Mucosa of descending colon (tissue), 3 donors: ENCODE results near the gene ZNF462. TPM values are rescaled to one million over a fixed set of nuclear protein-coding genes. Genes with fewer than 3 reads are reported as not detected.
"Not testable (repeated sequence)": the region's sequence is repeated elsewhere in the genome, so short reads cannot be mapped to it uniquely, and the experiment has no call there.

Source experiments
- ATAC-seq: fragments of 200-7000 bp; cut with Tn5 transposase; one replicate; pipeline ENCODE4 v1.9.1; 2020; ENCODE audit warnings: mild to moderate bottlenecking, moderate library complexity
- DNase-seq, 3 donors: peaks; one replicate each; pipeline ENCODE4 v3.0.0-alpha.2; 2020
- H3K36me3 ChIP-seq: fragments of 200-600 bp; one replicate; pipeline ENCODE4 v1.8.0; 2021; ENCODE audit warnings: low read depth, mild to moderate bottlenecking
- H3K4me1 ChIP-seq: fragments of 200-600 bp; one replicate; pipeline ENCODE4 v1.8.0; 2021; ENCODE audit warnings: low read depth, mild to moderate bottlenecking
- H3K4me3 ChIP-seq: fragments of 200-600 bp; one replicate; pipeline ENCODE4 v1.8.0; 2021; ENCODE audit warnings: mild to moderate bottlenecking
- H3K9me3 ChIP-seq: fragments of 200-600 bp; one replicate; pipeline ENCODE4 v1.8.0; 2021; ENCODE audit warnings: mild to moderate bottlenecking
- CTCF ChIP-seq: fragments of 200-600 bp; IDR thresholded peaks from one replicate; pipeline ENCODE4 v1.8.0; 2022; ENCODE audit warnings: antibody characterized with exemption, mild to moderate bottlenecking
- intact Hi-C, 2 donors: fragments of 100-400 bp; cut with DNase I in 1 of 2; cut with micrococcal nuclease in 1 of 2; formaldehyde crosslinking; loops; one replicate each; pipeline versions ENCODE4 v1.11.0 to v1.11.1; 2022; cut with DNase I, micrococcal nuclease
- total RNA-seq, 3 donors: library from RNA; stranded (reverse); fragmentation: NEBNext Ultra II Directional in 2 of 3; extraction: Animal tissue kit (Norgen Biotek cat#: 25700) in 2 of 3; gene quantifications; one replicate each; pipeline versions ENCODE4 v1.2.1 to v1.2.4, GENCODE V29; 2021 to 2023
- donor health status: DM: no; HTN: no; CAD: no; lungs with moderate emphysema.
- donor health status: DM: no; HTN: no; CAD: no.
- donor health status: DM: no; HTN: yes; CAD: no.

The ZNF462 gene
- total RNA-seq, 3 donors from 2014 or later, result 34.8 to 54.7 (median 48.7) TPM

- ATAC-seq, result no peak
- intact Hi-C loops, result no loop called here
- DNase-seq, result no peak
- Histone ChIP-seq H3K4me3 (no peak overlapping the region), H3K9me3 (no peaks in the 10 kb centered on the region), H3K36me3 (no peaks in the 10 kb centered on the region), H3K4me1 (no peaks in the 10 kb centered on the region)
- no peak for TF ChIP-seq CTCF
Observed at GRCh38 chr9:106835840-106836239, 27.1 kb upstream of the ZNF462 start.

- no peak overlapping the region for H3K4me3 ChIP-seq
- no peaks in the 10 kb centered on the region for H3K36me3 ChIP-seq
- H3K4me1 ChIP-seq, result peaks cover 2% of the 10 kb centered on the region
- TF ChIP-seq CTCF, result no peak
- no peak for DNase-seq
- no peak for ATAC-seq
- intact Hi-C loops, result no loop called here
- H3K9me3 ChIP-seq, result no peaks in the 10 kb centered on the region
Observed at GRCh38 chr9:106843371-106843770, 19.6 kb upstream of the ZNF462 start.

DNA sequence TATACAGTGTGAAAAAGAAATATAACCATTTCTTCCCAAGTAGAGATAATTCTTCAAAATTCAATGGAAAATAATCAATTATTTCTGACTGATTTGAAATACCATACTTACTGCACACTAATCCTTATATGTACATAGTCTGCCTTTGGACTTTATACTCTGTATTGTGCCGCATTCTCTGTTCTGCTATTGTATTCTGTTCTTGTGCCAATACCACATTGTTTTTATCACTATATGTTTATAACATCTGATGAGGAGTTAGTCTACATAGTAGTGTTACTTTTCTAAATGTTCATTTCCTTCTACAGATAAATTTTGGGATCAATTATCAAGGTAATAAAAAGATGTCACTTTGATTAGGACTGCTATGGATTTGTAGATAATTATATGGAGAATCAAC is 16.7 kb upstream of the ZNF462 start:
- ATAC-seq, result peak; percentile 91

GRCh38 chr9:106846857-106847256 is 16.1 kb upstream of the ZNF462 start:
- H3K9me3 ChIP-seq, result no peaks in the 10 kb centered on the region
- peak; percentile 65 for ATAC-seq
- H3K4me1 ChIP-seq, result peaks cover 2% of the 10 kb centered on the region
- no peak overlapping the region for H3K4me3 ChIP-seq
- no peaks in the 10 kb centered on the region for H3K36me3 ChIP-seq
- no peak for TF ChIP-seq CTCF
- no peak for DNase-seq
- intact Hi-C loops, result no loop called here

More for the DNA sequence above, 16.7 kb upstream of the ZNF462 start:
- TF ChIP-seq CTCF, result no peak
- peak in 1 of 3 donors; percentile 15 for DNase-seq
- intact Hi-C loops, result no loop called here
- H3K4me3 ChIP-seq, result no peak overlapping the region
- no peaks in the 10 kb centered on the region for H3K36me3 ChIP-seq
- peaks cover 2% of the 10 kb centered on the region for H3K4me1 ChIP-seq
- H3K9me3 ChIP-seq, result no peaks in the 10 kb centered on the region

DNA sequence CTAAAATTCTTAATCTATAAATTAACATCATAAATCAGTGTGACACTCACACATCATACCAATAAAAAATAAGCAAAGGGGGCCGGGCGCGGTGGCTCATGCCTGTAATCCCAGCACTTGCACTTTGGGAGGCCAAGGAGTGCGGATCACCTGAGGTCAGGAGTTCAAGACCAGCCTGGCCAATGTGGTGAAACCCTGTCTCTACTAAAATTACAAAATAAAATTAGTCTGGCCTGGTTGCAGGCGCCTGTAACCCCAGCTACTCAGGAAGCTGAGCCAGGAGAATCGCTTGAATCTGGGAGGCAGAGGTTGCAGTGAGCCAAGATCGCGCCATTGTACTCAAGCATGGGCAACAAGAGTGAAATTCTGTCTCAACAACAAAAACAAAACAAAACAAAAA is 11.3 kb upstream of the ZNF462 start:
- ATAC-seq, H3K36me3 ChIP-seq, DNase-seq, H3K9me3 ChIP-seq, H3K4me3 ChIP-seq, intact Hi-C loops, H3K4me1 ChIP-seq: not testable (repeated sequence)

DNA sequence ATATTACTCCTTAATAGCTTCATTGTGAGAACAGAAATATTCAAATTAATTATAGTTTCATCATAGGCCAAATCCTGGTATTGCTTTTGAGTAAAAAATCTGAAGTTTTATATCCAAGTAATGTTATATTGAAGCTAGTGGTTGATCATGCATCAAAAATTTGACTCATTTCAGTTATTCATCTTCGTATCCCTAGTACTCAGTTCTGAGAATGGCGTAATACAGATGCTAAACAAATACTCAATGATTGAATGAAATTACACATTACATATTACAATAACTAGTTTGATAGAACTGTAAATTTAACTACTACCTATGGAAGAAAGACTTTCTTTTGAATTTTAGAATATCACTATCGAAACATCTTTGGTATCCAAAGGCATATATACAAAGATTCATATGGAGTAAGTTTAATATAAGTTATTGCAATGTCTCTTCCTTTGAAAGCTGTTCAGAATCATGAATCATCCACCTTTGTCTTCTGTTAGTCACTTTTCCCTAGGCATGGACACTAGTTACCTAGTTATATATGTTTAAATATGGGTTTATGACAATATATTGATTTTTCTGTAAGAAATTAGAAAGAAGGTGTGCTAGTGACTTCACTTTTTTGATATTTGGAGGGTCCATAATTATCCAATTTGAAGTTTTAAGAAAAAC is 5.0 kb upstream of the ZNF462 start:
- no peaks in the 10 kb centered on the region for H3K36me3 ChIP-seq
- intact Hi-C loops, result no loop called here
- DNase-seq, result no peak
- H3K4me3 ChIP-seq, result no peak overlapping the region
- no peak for ATAC-seq
- H3K9me3 ChIP-seq, result no peaks in the 10 kb centered on the region
- no peak for TF ChIP-seq CTCF
- H3K4me1 ChIP-seq, result no peaks in the 10 kb centered on the region
